ENCODE results near the gene STAB2. TPM values are rescaled to one million over a fixed set of nuclear protein-coding genes. Genes with fewer than 3 reads are reported as not detected.
A peak's percentile ranks its signal among the peaks of the same experiment; 100 is the strongest.

Gene STAB2
- polyA plus RNA-seq, 6 donors from 2014 or later: not detected

GRCh38 chr12:103671367-103671766 lies 84.3 kb downstream of the STAB2 start:
- Mint-ChIP-seq H3K9me3 (no peaks in the 10 kb centered on the region), H3K27ac (no peak overlapping the region), H3K4me3 (no peak overlapping the region), H3K4me1 (no peaks in the 10 kb centered on the region), H3K27me3 (peaks cover 4 to 16% (median 6%) of the 10 kb centered on the region in 3 donors), H3K36me3 (no peaks in the 10 kb centered on the region)
- no peak for ATAC-seq (ENCODE audit: low read depth in 2 of 2)
- DNase-seq: no peak

- H3K9me3 Mint-ChIP-seq: no peaks in the 10 kb centered on the region
- ATAC-seq (ENCODE audit: low read depth in 2 of 2) (no peak), DNase-seq (no peak)
- no peaks in the 10 kb centered on the region for H3K36me3 Mint-ChIP-seq
- no peak overlapping the region for H3K27ac Mint-ChIP-seq
- H3K4me1 Mint-ChIP-seq: no peaks in the 10 kb centered on the region
- peaks cover 0 to 16% (median 9%) of the 10 kb centered on the region in 3 donors for H3K27me3 Mint-ChIP-seq
- H3K4me3 Mint-ChIP-seq: no peak overlapping the region
Observed at GRCh38 chr12:103672401-103673119, 85.5 kb downstream of the STAB2 start.

DNA sequence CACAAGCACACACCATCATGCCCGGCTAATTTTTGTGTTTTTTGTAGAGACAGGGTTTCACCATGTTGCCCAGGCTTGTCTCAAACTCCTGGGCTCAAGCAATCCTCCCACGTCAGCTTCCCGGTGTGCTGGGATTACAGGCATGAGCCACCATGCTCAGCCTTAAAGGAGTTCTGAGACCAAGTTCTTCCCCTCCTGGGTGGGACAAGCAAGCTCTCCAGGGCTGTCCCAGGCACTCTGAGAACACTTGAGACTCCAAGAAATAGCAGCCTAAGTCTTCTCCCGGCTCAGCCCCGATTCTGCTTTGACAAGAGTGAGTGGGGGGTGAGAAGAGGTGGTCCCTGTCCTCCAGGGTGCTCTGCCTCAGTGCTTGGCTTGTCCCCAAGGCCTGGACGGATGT lies 86.4 kb downstream of the STAB2 start:
- H3K36me3 Mint-ChIP-seq: no peaks in the 10 kb centered on the region
- ATAC-seq (ENCODE audit: low read depth in 2 of 2) (no peak), DNase-seq (no peak)
- no peak overlapping the region for H3K27ac Mint-ChIP-seq
- no peaks in the 10 kb centered on the region for H3K4me1 Mint-ChIP-seq
- H3K27me3 Mint-ChIP-seq: peaks cover 0 to 18% (median 15%) of the 10 kb centered on the region in 3 donors
- H3K4me3 Mint-ChIP-seq: no peak overlapping the region
- no peaks in the 10 kb centered on the region for H3K9me3 Mint-ChIP-seq

DNA sequence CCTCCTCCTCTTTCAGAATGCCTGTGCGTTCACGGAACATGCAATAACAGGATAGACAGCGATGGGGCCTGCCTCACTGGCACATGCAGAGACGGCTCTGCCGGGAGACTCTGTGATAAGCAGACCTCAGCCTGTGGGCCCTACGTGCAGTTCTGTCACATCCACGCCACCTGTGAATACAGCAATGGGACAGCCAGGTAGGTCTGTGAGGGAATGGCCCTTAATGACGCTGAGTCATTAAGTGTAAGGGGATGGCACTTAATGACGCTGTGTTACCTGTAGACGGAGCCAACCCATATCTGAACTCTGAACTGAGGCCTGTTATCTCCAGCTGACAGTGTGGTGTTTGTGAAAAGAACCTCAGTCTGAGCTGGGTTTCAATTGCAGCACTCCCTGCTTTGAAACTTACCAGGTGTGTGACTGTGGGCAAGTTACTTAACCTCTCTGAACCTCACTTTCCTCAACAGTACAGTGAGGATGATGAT lies 86.9 kb downstream of the STAB2 start:
- no peaks in the 10 kb centered on the region for H3K36me3 Mint-ChIP-seq
- peaks cover 0 to 19% (median 10%) of the 10 kb centered on the region in 3 donors for H3K27me3 Mint-ChIP-seq
- H3K4me3 Mint-ChIP-seq: no peak overlapping the region
- no peak overlapping the region for H3K27ac Mint-ChIP-seq
- H3K4me1 Mint-ChIP-seq: no peaks in the 10 kb centered on the region
- DNase-seq (no peak), ATAC-seq (ENCODE audit: low read depth in 2 of 2) (no peak)
- H3K9me3 Mint-ChIP-seq: no peaks in the 10 kb centered on the region

DNA sequence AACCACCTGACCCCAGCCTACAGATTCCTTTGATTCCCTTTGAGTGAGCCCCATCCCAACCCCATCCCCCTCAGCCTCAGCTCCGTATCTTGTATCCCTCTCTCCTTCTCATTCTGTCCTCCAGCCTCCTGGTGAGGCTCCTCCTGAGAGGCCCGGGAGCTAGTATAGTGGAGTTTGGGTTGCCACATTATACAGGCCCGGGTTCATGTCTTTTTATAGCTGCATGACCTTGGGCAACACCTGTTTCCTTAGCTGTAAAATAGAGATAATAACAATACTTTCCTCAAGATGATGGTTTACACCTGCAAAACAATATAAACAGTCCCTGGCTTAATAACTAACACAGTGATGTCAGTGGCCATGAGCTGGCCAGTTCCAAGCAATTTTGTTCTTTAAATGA lies 89.8 kb downstream of the STAB2 start:
- Mint-ChIP-seq H3K36me3 (no peaks in the 10 kb centered on the region), H3K9me3 (no peaks in the 10 kb centered on the region), H3K27ac (no peak overlapping the region), H3K4me3 (no peak overlapping the region), H3K27me3 (peaks cover 0 to 25% (median 6%) of the 10 kb centered on the region in 3 donors), H3K4me1 (no peaks in the 10 kb centered on the region)
- no peak for ATAC-seq (ENCODE audit: low read depth in 2 of 2)
- no peak for DNase-seq

GRCh38 chr12:103677341-103677740 lies 90.3 kb downstream of the STAB2 start:
- Mint-ChIP-seq H3K4me1 (no peaks in the 10 kb centered on the region), H3K36me3 (no peaks in the 10 kb centered on the region), H3K27ac (no peak overlapping the region), H3K9me3 (no peaks in the 10 kb centered on the region), H3K27me3 (peaks cover 0 to 25% (median 6%) of the 10 kb centered on the region in 3 donors), H3K4me3 (no peak overlapping the region)
- no peak for DNase-seq
- ATAC-seq (ENCODE audit: low read depth in 2 of 2): no peak

DNA sequence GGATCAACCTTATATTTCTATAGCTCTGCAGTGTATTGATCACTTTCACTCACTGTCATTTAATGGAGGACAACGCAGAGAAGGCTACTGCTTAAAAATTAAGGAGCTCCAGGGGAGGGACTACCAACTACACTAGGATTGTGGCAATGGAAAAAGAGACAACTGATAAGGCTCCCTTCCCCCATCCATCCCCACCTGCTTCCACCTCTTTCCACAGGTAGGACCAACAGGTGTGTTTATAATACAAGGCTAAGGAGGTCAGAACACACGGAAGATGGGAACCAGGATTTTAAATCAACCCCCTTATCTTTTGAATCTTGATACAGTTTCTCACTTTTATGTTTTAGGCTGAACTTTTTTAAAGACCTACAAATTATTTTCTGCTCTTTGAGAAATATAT lies 90.8 kb downstream of the STAB2 start:
- Mint-ChIP-seq H3K4me1 (no peaks in the 10 kb centered on the region), H3K27me3 (peaks cover 0 to 25% (median 6%) of the 10 kb centered on the region in 3 donors), H3K27ac (no peak overlapping the region), H3K36me3 (no peaks in the 10 kb centered on the region), H3K9me3 (no peaks in the 10 kb centered on the region), H3K4me3 (no peak overlapping the region)
- no peak for ATAC-seq (ENCODE audit: low read depth in 2 of 2)
- DNase-seq: no peak

DNA sequence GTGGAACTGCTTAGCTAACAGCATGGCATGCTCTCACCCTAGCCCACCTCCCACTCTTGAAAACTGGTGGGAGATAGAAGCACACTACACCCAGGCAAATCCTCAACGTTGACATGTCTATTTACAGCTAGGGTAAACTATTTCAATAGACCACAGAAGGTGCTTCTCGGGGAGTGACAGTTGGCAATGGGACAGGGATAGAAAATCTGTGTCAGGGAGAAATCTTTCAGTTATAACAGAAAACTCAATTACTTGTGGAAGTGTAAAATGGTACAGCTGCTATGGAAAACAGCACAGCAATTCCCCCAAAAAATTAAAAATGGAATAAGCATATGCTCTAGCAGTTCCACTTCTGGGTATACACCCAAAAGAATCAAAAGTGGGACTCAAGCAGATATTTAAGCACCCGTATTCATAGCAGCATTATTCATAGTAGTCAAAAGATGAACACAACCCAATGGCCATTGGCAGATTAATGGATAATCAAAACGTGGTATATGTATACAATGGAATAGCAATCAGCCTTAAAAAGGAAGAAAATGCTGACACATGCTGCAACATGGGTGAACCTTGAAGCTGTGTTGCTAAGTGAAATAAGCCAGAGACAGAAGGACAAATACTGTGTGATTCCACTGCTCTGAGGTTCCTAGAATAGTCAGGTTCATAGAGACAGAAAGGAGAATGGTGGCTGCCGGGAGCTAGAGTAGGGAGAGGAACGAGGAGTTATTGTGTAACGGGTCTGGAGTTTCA lies 92.5 kb downstream of the STAB2 start:
- no peaks in the 10 kb centered on the region for H3K36me3 Mint-ChIP-seq
- ATAC-seq (ENCODE audit: low read depth in 2 of 2) (no peak), DNase-seq (no peak)
- H3K9me3 Mint-ChIP-seq: no peaks in the 10 kb centered on the region
- H3K27me3 Mint-ChIP-seq: peaks cover 0 to 25% (median 6%) of the 10 kb centered on the region in 3 donors
- H3K4me3 Mint-ChIP-seq: no peak overlapping the region
- H3K27ac Mint-ChIP-seq: peak overlapping the region in 1 of 6 donors; percentile 14
- H3K4me1 Mint-ChIP-seq: no peaks in the 10 kb centered on the region

DNA sequence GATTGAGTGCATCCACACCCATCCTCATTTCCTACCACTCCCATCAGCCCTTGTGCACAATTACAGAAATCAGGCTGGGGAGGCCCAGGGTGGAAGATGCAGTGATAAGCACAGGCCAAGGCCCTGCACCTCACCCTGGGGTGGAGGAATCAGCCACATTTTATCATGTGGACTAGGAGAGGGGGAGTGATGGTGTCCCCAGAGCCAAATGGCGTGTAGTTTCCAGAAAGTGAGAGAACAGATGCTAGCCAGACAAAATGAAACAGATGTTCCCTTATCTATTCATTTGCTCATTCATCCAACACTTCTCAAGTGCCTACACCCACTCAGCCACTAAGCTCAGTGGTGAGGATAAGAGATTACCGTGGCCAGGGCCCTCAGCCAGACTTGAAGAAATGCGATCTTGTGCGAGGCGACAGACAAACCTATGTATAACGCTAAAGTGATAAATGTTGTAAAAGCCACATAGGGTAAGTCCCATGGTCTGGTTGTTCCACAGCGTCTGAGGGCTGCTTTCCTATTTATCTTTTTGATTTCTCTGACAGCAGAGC lies 93.6 kb downstream of the STAB2 start:
- Mint-ChIP-seq H3K27ac (no peak overlapping the region), H3K27me3 (peaks cover 0 to 30% (median 9%) of the 10 kb centered on the region in 3 donors), H3K4me3 (no peak overlapping the region), H3K4me1 (no peaks in the 10 kb centered on the region), H3K9me3 (no peaks in the 10 kb centered on the region), H3K36me3 (no peaks in the 10 kb centered on the region)
- DNase-seq (no peak), ATAC-seq (ENCODE audit: low read depth in 2 of 2) (no peak)

GRCh38 chr12:103686026-103686425 lies 99.0 kb downstream of the STAB2 start:
- Mint-ChIP-seq H3K27ac (peak overlapping the region in 1 of 6 donors; percentile 63), H3K9me3 (no peaks in the 10 kb centered on the region), H3K36me3 (no peaks in the 10 kb centered on the region), H3K4me1 (no peaks in the 10 kb centered on the region), H3K4me3 (no peak overlapping the region), H3K27me3 (peaks cover 3 to 31% (median 26%) of the 10 kb centered on the region in 3 donors)
- DNase-seq (no peak), ATAC-seq (ENCODE audit: low read depth in 2 of 2) (no peak)

DNA sequence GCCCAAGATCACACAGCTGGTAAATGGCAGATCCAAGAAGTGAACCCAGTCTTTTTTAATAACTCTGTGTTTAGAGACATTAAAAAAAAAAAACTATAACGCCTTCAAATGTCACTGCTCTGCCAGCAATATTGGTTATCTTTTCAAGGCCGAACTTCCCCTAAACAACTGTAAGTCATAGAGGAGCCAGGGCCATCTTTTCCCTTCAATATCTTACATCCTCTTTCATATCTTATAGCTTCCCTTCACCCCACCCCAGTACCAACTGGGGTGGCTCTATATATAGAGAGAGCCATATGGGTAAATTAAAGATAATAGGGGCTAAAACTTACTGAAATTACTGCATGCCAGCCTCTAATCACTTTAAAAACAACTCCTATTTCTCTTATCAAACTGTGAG lies 100.2 kb downstream of the STAB2 start:
- H3K4me3 Mint-ChIP-seq: no peak overlapping the region
- no peak overlapping the region for H3K27ac Mint-ChIP-seq
- ATAC-seq (ENCODE audit: low read depth in 2 of 2): no peak
- H3K4me1 Mint-ChIP-seq: no peaks in the 10 kb centered on the region
- no peak for DNase-seq
- no peaks in the 10 kb centered on the region for H3K9me3 Mint-ChIP-seq
- H3K27me3 Mint-ChIP-seq: peaks cover 3 to 31% (median 27%) of the 10 kb centered on the region in 3 donors
- no peaks in the 10 kb centered on the region for H3K36me3 Mint-ChIP-seq

DNA sequence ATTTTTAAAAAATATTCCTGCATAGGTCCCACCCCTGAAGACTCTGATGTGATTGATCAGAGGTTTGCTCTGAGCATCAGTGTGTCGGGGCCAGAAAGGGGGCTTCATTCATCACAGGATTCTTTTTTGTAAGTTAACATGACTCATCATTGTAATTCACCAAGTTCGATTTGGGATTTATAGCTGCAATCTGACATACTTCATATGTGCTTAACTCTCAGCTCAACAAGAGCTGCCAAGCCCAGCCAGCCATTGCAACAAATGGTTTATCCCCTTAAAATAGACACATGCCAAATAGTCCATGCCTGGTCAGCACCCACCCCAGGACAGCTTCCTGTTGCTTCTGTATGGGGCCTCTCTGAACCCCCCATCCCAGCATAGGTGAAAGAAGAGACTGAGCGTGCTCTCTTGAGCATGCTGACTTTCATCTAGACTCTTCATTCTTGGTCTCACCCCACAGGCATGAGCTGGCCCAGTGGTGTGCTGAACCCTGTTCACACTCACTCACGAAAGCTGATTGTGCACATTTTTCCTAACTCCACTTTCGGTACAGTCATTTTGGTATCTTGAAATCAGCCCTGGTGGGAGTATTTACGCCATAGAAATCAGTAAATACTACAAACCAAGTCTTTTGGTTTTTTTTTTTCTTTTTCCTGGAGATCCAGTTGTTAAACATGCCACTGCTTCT lies 101.4 kb downstream of the STAB2 start:
- Mint-ChIP-seq H3K9me3 (peaks cover 0 to 2% (median 0%) of the 10 kb centered on the region in 7 donors), H3K27me3 (peaks cover 3 to 32% (median 31%) of the 10 kb centered on the region in 3 donors), H3K4me1 (no peaks in the 10 kb centered on the region), H3K36me3 (no peaks in the 10 kb centered on the region), H3K4me3 (no peak overlapping the region), H3K27ac (no peak overlapping the region)
- no peak for DNase-seq
- ATAC-seq (ENCODE audit: low read depth in 2 of 2): no peak

- H3K27ac Mint-ChIP-seq: no peak overlapping the region
- H3K9me3 Mint-ChIP-seq: peaks cover 0 to 2% (median 0%) of the 10 kb centered on the region in 7 donors
- DNase-seq (no peak), ATAC-seq (ENCODE audit: low read depth in 2 of 2) (no peak)
- H3K4me3 Mint-ChIP-seq: no peak overlapping the region
- no peaks in the 10 kb centered on the region for H3K4me1 Mint-ChIP-seq
- H3K27me3 Mint-ChIP-seq: peaks cover 4 to 31% (median 29%) of the 10 kb centered on the region in 3 donors
- H3K36me3 Mint-ChIP-seq: no peaks in the 10 kb centered on the region
Observed at GRCh38 chr12:103690426-103690825, 103.4 kb downstream of the STAB2 start.

Measured in naive B cell (primary cell).